ENCODE measurements around the gene DHX30. TPM values are rescaled to one million over a fixed set of nuclear protein-coding genes. Genes with fewer than 3 reads are reported as not detected.
A peak's percentile ranks its signal among the peaks of the same experiment; 100 is the strongest.

DHX30 gene
- total RNA-seq, 4 donors from 2014 or later: 45.7 to 91.1 (median 67.9) TPM

GRCh38 chr3:47856669-47857068 lies 53.7 kb downstream of the DHX30 start:
- Histone ChIP-seq H3K36me3 (peaks cover 2 to 85% of the 10 kb centered on the region in 2 donors), H3K27me3 (no peaks in the 10 kb centered on the region), H3K4me3 (no peak overlapping the region), H3K27ac (peak overlapping the region; percentile 75 to 90 (median 82)), H3K4me1 (peaks cover 35 to 37% of the 10 kb centered on the region in 2 donors), H3K9me3 (no peaks in the 10 kb centered on the region)
- TF ChIP-seq POLR2A (IDR thresholded peaks at IDR 0.05) (no peak), CTCF (IDR thresholded peaks at IDR 0.05 in 4 of 5, conservative IDR thresholded peaks at IDR 0.05 in 1 of 5) (no peak)
- intact Hi-C loops (cut with DNase I; ENCODE audit: low total_unique reads) (loop anchor here (5.0 kb wide), 1 partner anchor 131 kb away; no protein-coding TSS in a partner anchor), in situ Hi-C loops (cut with MboI; ENCODE audit: low sequenced_read_pairs in 4 of 4) (no loop called here)
- DNase-seq (peak; percentile 62 to 93), ATAC-seq (peak; percentile 71 to 77)

- no peak for DNase-seq
- no peak overlapping the region for H3K4me3 ChIP-seq
- no peaks in the 10 kb centered on the region for H3K9me3 ChIP-seq
- ATAC-seq: no peak
- H3K27me3 ChIP-seq: no peaks in the 10 kb centered on the region
- peaks cover 35 to 37% of the 10 kb centered on the region in 2 donors for H3K4me1 ChIP-seq
- in situ Hi-C loops (cut with MboI; ENCODE audit: low sequenced_read_pairs in 4 of 4): no loop called here
- peaks cover 2 to 81% of the 10 kb centered on the region in 2 donors for H3K36me3 ChIP-seq
- no peak for TF ChIP-seq POLR2A (IDR thresholded peaks at IDR 0.05)
- no peak for TF ChIP-seq CTCF (IDR thresholded peaks at IDR 0.05 in 4 of 5, conservative IDR thresholded peaks at IDR 0.05 in 1 of 5)
- intact Hi-C loops (cut with DNase I; ENCODE audit: low total_unique reads): loop anchor here (5.0 kb wide), 1 partner anchor 130 kb away; no protein-coding TSS in a partner anchor
- peak overlapping the region; percentile 75 to 90 (median 82) for H3K27ac ChIP-seq
Observed at GRCh38 chr3:47857151-47857550, 54.2 kb downstream of the DHX30 start.

- in situ Hi-C loops (cut with MboI; ENCODE audit: low sequenced_read_pairs in 4 of 4) (no loop called here), intact Hi-C loops (cut with DNase I; ENCODE audit: low total_unique reads) (loop anchor here (5.0 kb wide), 1 partner anchor 127 kb away; no protein-coding TSS in a partner anchor)
- ATAC-seq: no peak
- H3K36me3 ChIP-seq: peaks cover 0 to 79% of the 10 kb centered on the region in 2 donors
- H3K9me3 ChIP-seq: no peaks in the 10 kb centered on the region
- peak overlapping the region in 2 of 4 donors; percentile 3 to 90 for H3K27ac ChIP-seq
- peaks cover 32 to 35% of the 10 kb centered on the region in 2 donors for H3K4me1 ChIP-seq
- TF ChIP-seq POLR2A (IDR thresholded peaks at IDR 0.05) (no peak), CTCF (IDR thresholded peaks at IDR 0.05 in 4 of 5, conservative IDR thresholded peaks at IDR 0.05 in 1 of 5) (no peak)
- H3K27me3 ChIP-seq: no peaks in the 10 kb centered on the region
- no peak overlapping the region for H3K4me3 ChIP-seq
- DNase-seq: no peak
Observed at GRCh38 chr3:47859956-47860605, 57.1 kb downstream of the DHX30 start.

- Histone ChIP-seq H3K4me1 (peaks cover 0 to 10% of the 10 kb centered on the region in 2 donors), H3K9me3 (no peaks in the 10 kb centered on the region), H3K27me3 (no peaks in the 10 kb centered on the region), H3K27ac (peak overlapping the region in 2 of 4 donors; percentile 20 to 90), H3K4me3 (no peak overlapping the region), H3K36me3 (peaks cover 0 to 85% of the 10 kb centered on the region in 2 donors)
- TF ChIP-seq CTCF (IDR thresholded peaks at IDR 0.05 in 4 of 5, conservative IDR thresholded peaks at IDR 0.05 in 1 of 5): no peak
- ATAC-seq (no peak), DNase-seq (no peak)
- in situ Hi-C loops (cut with MboI; ENCODE audit: low sequenced_read_pairs in 4 of 4): no loop called here
- intact Hi-C loops (cut with DNase I; ENCODE audit: low total_unique reads): no loop called here
Observed at GRCh38 chr3:47863391-47864128, 60.6 kb downstream of the DHX30 start.
